GM10266 (cell line): Measurements from ENCODE around the gene TBC1D10A.
A peak's percentile ranks its signal among the peaks of the same experiment; 100 is the strongest.

Experiments used
- DNase-seq: peaks from one replicate; pipeline ENCODE4 v3.0.0; 2012; ENCODE audit errors: extremely low spot score
- CTCF ChIP-seq: IDR thresholded peaks from 2 replicates; pipeline ENCODE4 v1.5.1; 2012; ENCODE audit warnings: mild to moderate bottlenecking, low read depth; ENCODE audit not compliant: control insufficient read depth, insufficient read depth; ENCODE audit errors: missing control alignments

The TBC1D10A gene

GRCh38 chr22:30310881-30311771, 15.6 kb downstream of the TBC1D10A start:
- no peak for DNase-seq
- TF ChIP-seq CTCF, result no peak

- TF ChIP-seq CTCF, result no peak
- DNase-seq, result peak; percentile 54
These were observed 16.6 kb downstream of the TBC1D10A start for GRCh38 chr22:30309951-30310741.

- peak; percentile 60 for DNase-seq
- TF ChIP-seq CTCF, result no peak
These were observed 18.1 kb downstream of the TBC1D10A start for GRCh38 chr22:30308518-30309230.

- DNase-seq, result no peak
- TF ChIP-seq CTCF, result no peak
These were observed 18.6 kb downstream of the TBC1D10A start for GRCh38 chr22:30308093-30308492.

- no peak for DNase-seq
- no peak for TF ChIP-seq CTCF
These were observed 19.6 kb downstream of the TBC1D10A start for GRCh38 chr22:30307041-30307574.

- TF ChIP-seq CTCF, result no peak
- DNase-seq, result no peak
These were observed 20.1 kb downstream of the TBC1D10A start for GRCh38 chr22:30306627-30307011.
